Activated effector memory CD4-positive, alpha-beta T cell treated with anti-CD3 and anti-CD28 coated beads, Interleukin-2, amount 50 U/mL, for 16 hours (primary cell): Measurements from ENCODE around the gene OBSCN.
A peak's percentile ranks its signal among the peaks of the same experiment; 100 is the strongest.

Source experiments
- DNase-seq: peaks from one replicate; pipeline ENCODE4 v3.0.0-alpha.2; 2020

The OBSCN gene

GRCh38 chr1:228309326-228310067 lies 101.7 kb downstream of the OBSCN start:
- peak; percentile 55 for DNase-seq

- DNase-seq, result no peak
Measured at GRCh38 chr1:228310162-228310792, 102.4 kb downstream of the OBSCN start.

GRCh38 chr1:228311091-228311490 lies 103.2 kb downstream of the OBSCN start:
- DNase-seq, result no peak

- DNase-seq, result peak; percentile 30
Measured at GRCh38 chr1:228312136-228312764, 104.4 kb downstream of the OBSCN start.

DNA sequence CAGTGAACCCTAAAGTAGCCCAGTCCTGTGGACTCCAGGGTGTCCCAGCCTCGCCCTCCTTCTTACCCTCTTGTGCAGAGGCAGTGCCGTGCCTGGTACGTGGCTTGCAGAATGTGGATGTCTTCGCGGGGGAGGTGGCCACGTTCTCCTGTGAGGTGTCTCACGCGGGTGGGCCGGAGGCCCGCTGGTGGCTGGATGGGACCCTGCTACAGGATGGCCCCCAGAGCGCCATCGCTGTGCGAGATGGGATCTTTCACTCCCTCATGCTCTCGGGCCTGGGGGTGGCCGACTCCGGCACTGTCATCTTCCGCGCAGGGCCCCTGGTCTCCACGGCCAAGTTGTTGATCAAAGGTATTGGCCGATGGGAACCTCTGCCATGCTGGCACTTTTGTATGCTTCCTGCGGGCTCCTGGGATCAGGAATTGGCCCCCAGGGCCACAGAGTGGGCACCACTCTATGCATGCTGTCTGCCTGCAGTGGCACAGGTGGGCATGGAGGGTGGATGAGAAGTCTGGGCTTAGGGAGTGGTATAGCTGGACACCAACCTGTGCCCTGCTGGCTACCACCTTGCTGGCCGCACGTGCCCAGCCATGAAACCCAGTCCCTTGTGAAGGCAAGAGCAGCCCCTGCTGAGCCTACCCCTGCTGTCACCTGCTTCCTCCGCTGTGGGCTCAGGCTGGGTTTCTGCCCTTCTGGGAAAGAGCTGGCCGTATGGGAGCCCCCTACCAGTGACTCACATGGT lies 105.9 kb downstream of the OBSCN start:
- DNase-seq, result peak; percentile 53

- no peak for DNase-seq
Measured at GRCh38 chr1:228314315-228314657, 106.4 kb downstream of the OBSCN start.

DNA sequence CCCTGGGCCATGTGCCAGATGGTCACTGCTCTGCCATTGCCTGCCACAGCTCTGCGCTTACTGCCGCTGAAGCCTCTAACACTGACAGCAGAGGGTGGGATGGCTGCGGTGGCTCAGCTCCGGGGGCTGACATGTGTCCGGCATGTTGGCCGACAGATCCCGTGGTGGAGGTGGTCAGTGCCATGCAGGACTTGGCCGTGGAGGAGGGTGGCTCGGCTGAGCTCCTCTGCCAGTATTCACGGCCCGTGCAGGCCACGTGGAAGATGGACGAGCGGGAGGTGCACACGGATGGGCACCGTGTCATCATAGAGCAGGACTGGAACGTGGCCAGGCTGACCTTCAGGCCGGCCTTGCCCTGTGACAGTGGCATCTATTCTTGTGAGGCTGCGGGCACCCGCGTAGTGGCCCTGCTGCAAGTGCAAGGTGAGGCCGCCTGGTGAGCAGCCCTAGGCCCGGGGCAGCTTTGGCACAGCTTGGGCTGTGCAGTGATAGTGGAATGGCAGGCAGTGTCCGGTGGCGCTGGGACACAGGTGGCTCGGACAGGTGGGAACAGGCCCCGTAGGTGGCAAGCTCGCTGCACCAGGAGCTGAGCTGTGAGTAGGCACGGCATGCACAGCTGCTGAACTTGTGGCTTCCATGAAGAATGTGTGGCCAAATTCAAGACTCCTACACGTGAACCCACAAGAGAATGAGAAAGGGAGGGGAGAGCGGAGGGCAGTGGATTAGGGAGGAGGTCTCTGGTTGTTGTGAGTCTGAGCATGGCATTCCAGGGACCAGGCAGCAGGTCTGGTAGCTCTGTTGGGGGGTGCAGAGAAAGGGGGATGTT lies 107.0 kb downstream of the OBSCN start:
- peak; percentile 56 for DNase-seq

DNA sequence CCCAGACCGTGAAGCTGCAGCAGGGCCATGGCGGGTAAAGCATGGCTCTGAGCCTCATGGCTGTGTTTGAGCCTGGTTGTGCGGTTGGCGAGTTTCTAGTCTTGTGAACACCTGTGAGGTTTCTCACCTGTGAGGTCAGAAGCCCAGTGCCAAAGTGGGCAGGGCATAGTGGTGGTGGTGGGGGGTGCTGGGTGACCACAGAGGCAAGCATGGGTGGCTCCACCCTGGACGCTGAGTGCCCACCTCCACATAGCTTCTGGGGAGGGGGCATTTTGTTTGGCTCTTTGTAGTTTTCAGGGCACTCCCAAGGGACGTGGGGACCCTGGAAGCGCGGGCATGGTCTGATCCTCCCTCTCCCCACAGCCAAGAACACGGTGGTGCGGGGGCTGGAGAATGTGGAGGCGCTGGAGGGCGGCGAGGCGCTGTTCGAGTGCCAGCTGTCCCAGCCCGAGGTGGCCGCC lies 107.7 kb downstream of the OBSCN start:
- peak; percentile 38 for DNase-seq

- peak; percentile 58 for DNase-seq
Measured at GRCh38 chr1:228315945-228316588, 108.2 kb downstream of the OBSCN start.

- peak; percentile 49 for DNase-seq
Measured at GRCh38 chr1:228316589-228317387, 108.9 kb downstream of the OBSCN start.

GRCh38 chr1:228317411-228317828 lies 109.6 kb downstream of the OBSCN start:
- peak; percentile 39 for DNase-seq

- DNase-seq, result peak; percentile 54
Measured at GRCh38 chr1:228317891-228318810, 110.3 kb downstream of the OBSCN start.

DNA sequence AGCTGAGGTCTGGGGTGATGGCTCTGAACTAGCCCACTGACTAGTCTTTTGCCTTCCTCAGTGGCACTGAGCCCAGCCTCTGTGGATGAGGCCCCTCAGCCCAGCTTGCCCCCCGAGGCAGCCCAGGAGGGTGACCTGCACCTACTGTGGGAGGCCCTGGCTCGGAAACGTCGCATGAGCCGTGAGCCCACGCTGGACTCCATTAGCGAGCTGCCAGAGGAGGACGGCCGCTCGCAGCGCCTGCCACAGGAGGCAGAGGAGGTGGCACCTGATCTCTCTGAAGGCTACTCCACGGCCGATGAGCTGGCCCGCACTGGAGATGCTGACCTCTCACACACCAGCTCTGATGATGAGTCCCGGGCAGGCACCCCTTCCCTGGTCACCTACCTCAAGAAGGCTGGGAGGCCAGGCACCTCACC lies 111.0 kb downstream of the OBSCN start:
- peak; percentile 58 for DNase-seq

GRCh38 chr1:228319352-228320088 lies 111.7 kb downstream of the OBSCN start:
- no peak for DNase-seq

DNA sequence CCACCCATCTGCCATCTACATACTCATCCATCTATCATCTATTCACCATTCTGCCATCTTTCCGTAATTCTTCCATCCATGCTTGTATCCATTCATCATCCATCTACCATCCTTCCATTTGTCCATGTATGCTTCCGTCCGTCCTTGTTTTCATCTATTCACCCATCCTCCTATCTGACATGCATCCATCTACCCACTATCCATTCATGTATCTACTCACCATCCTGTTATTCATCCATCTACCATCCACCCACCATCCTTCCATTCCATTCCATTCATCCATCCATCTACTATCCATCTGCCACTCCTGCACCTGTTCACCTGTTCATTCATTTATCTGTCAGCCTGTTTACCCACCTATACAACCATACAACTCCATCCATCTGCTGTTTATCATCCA lies 112.5 kb downstream of the OBSCN start:
- DNase-seq, result no peak

GRCh38 chr1:228321435-228321834 lies 113.6 kb downstream of the OBSCN start:
- peak; percentile 53 for DNase-seq

DNA sequence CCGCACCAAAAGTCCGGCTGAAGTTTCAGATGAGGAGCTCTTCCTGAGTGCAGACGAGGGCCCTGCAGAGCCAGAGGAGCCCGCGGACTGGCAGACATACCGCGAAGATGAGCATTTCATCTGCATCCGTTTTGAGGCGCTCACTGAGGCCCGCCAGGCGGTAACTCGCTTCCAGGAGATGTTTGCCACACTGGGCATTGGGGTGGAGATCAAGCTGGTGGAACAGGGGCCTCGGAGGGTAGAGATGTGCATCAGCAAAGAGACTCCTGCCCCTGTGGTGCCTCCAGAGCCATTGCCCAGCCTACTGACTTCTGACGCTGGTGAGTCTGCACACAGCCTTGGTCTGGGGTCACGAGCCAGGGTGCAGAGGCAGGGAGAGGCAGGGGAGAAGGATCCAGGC lies 114.1 kb downstream of the OBSCN start:
- DNase-seq, result no peak

- DNase-seq, result peak; percentile 41
Measured at GRCh38 chr1:228323401-228323800, 115.6 kb downstream of the OBSCN start.

DNA sequence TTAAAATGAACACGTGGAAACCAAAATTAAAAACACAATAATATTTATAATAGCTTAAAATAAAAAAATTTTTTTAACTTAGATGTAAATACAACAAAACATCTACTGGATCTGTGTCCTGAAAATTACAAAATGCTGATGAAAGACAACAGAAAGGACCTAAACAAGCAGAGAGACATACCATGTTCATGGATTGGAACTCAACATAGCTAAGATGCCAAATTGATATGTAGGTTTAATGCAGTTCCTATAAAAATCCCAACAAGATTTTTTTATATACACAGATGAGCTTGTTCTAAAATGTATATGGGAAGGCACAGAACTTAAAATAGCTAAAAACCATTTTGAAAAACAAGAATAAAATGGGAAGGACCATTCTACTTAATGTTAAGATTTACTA lies 117.4 kb downstream of the OBSCN start:
- DNase-seq, result no peak
